Thymus (tissue), 11 donors: ENCODE results near the gene FIG4. TPM values are rescaled to one million over a fixed set of nuclear protein-coding genes. Genes with fewer than 3 reads are reported as not detected.
A peak's percentile ranks its signal among the peaks of the same experiment; 100 is the strongest.

ENCODE experiments used
- DNase-seq, 9 donors: peaks; one replicate each; pipeline ENCODE4 v3.0.0-alpha.2; 2013; ENCODE audit warnings: low spot score in 9 of 9, low read depth in 6 of 9, missing footprints in 1 of 9
- H3K27ac ChIP-seq, 2 donors: one replicate each; pipeline ENCODE4 v1.5.1; 2013; ENCODE audit warnings: control low read depth in 1 of 2, low read depth in 1 of 2, low read length in 1 of 2, mild to moderate bottlenecking in 1 of 2, moderate library complexity in 1 of 2
- H3K27me3 ChIP-seq, 2 donors: one replicate each; pipeline ENCODE4 v1.5.1; 2013; ENCODE audit warnings: low read length in 1 of 2; ENCODE audit not compliant: control insufficient read depth in 2 of 2, insufficient read depth in 1 of 2
- H3K36me3 ChIP-seq, 2 donors: one replicate each; pipeline ENCODE4 v1.5.1; 2013; ENCODE audit warnings: low read length in 1 of 2, mild to moderate bottlenecking in 1 of 2, moderate library complexity in 1 of 2; ENCODE audit not compliant: control insufficient read depth in 2 of 2, insufficient read depth in 2 of 2
- H3K4me1 ChIP-seq, 2 donors: one replicate each; pipeline ENCODE4 v1.5.1; 2013; ENCODE audit warnings: low read length in 2 of 2; ENCODE audit not compliant: control insufficient read depth in 2 of 2, insufficient read depth in 2 of 2
- H3K4me3 ChIP-seq, 2 donors: one replicate each; pipeline ENCODE4 v1.5.1; 2013; ENCODE audit warnings: low read length in 2 of 2, control low read depth in 1 of 2, mild to moderate bottlenecking in 1 of 2
- H3K9me3 ChIP-seq, 2 donors: one replicate each; pipeline ENCODE4 v1.5.1; 2013; ENCODE audit warnings: low read length in 1 of 2, mild to moderate bottlenecking in 1 of 2; ENCODE audit not compliant: control insufficient read depth in 2 of 2, insufficient read depth in 1 of 2
- WGBS: extraction: QIAGEN DNeasy Blood & Tissue Kit; methylation state at CpG from one replicate; pipeline ENCODE4 v1.1.7; 2013; 5-methylcytosine and 5-hydroxymethylcytosine counted together
- polyA plus RNA-seq: library from polyadenylated mRNA; stranded (reverse); fragments of 200-250 nt; gene quantifications from one replicate; pipeline ENCODE4 v1.2.3, GENCODE V29; 2013
- total RNA-seq: library from RNA; stranded (reverse); fragments of 120-200 nt; gene quantifications from one replicate; pipeline ENCODE4 v1.2.4, GENCODE V29; 2013
- donor health status: healthy.

Gene FIG4
- total and polyA plus RNA-seq, 2 donors: 16.7 to 18.9 TPM

DNA sequence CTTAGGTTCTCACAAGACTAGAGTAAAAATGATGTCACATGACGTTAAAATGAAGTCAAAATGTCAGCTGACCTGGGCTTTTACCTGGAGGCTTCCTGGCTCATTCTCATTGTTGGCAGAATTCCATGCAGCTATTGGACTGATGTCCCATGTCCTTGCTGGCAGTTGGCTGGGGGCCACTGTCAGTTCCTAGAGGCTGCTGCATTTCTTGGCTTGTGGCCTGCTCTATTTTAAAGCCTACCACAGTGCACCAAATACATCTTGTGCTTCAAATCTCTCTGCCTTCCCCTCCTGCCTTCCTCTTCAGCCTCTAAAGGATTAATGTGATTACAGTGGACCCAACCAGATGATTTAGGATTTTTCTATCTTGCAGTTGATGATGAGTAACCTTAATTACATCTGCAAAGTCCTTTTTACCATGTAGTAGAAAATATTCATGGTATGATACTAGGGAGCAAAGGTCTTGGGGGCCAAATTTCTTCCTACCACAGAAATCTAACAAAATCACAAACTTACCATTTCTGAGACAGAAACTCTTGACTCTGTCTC, 81.9 kb downstream of the FIG4 start:
- Histone ChIP-seq H3K9me3 (no peaks in the 10 kb centered on the region), H3K36me3 (peaks cover under 1 to 10% of the 10 kb centered on the region in 2 donors), H3K4me1 (no peaks in the 10 kb centered on the region), H3K27me3 (no peaks in the 10 kb centered on the region), H3K4me3 (no peak overlapping the region), H3K27ac (no peak overlapping the region)
- 95% methylated on average over 1 of the region's 1 CpG for WGBS
- no peak for DNase-seq

DNA sequence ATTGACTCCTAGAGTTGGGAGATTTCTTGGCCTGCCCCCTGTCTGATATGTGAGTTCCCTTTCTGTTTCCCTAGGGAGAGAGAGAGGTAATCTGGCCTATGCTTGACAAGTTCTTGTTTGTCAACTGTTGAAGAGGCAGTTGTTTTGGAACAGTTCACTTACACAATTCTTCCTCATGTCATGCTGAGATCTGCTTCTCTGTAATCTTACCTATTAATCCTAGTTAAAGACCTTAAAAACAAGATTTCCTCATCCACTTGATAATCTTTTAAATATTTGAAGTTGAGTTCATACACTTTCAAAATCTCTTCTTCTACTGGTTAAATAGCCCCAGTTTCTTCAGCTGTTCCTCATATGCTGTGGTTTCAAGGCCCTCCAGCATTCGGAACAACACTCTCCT, 89.9 kb downstream of the FIG4 start:
- no peaks in the 10 kb centered on the region for H3K36me3 ChIP-seq
- no peak overlapping the region for H3K27ac ChIP-seq
- WGBS: 96% methylated on average over 1 of the region's 1 CpG
- no peak overlapping the region for H3K4me3 ChIP-seq
- no peaks in the 10 kb centered on the region for H3K4me1 ChIP-seq
- DNase-seq: no peak
- H3K9me3 ChIP-seq: no peaks in the 10 kb centered on the region
- H3K27me3 ChIP-seq: no peaks in the 10 kb centered on the region

DNA sequence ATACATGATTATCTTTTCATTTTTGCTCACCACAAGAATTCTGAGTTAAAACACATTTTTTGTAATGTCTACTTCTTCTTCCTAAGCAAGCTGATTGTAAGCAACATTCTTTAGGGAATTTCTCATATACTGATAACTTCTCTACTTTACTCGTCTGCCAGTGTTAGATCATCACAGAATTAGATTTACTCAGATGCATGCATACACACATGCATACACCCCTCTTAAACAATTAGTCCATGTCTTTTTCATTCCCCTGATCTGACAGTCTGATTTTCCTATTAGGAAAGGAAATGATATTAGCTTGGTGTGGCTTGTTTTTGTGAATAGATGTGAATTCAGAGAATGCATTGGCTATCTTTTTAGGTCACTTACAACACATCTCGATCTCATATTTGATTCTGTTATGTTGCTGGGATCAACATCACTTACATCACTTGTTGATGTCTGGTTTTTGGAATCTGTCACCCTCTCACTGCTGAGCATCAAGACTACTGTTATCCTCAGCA, 91.4 kb downstream of the FIG4 start:
- Histone ChIP-seq H3K4me3 (no peak overlapping the region), H3K27me3 (no peaks in the 10 kb centered on the region), H3K27ac (no peak overlapping the region), H3K36me3 (peaks cover 0 to 5% of the 10 kb centered on the region in 2 donors), H3K9me3 (no peaks in the 10 kb centered on the region), H3K4me1 (no peaks in the 10 kb centered on the region)
- DNase-seq: no peak
- WGBS: 96% methylated on average over 2 of the region's 2 CpGs

DNA sequence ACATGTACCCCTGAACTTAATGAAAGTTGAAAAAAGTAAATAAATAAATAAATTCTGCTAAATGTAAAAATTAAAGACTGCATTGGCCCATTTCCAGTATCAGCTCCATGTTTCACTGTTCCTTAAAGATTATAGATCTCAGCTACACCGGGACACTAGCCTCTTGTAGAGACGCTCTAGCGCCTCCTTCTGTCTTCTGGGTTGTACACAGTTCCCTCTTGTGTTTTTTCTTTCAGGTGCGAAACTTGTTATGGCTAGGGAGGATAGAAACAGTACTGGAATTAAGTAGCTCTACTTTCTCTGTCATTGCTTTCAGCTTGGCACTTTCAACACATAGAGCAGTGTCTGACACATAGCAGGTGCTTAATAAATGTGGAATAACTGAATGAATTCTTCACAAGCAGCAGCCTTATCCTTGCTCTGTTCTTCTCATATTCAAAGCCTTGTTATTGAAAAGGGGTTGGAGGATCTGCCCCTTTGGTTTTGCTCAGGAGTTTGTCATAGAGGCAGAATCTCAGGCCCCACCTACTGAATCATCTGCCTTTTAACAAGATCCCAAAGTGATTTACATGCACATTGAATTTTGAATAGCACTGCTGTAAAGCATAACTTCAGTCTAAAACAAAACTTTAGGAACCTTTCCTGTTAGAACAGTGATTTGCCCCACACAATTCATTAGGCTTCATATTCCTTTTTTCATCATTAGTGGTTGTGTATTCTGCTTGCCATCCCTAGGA, 92.3 kb downstream of the FIG4 start:
- no peak overlapping the region for H3K4me3 ChIP-seq
- peak in 3 of 9 donors; percentile 6 to 37 (median 10) for DNase-seq
- WGBS: 96% methylated on average over 4 of the region's 4 CpGs
- peaks cover 0 to 5% of the 10 kb centered on the region in 2 donors for H3K36me3 ChIP-seq
- no peaks in the 10 kb centered on the region for H3K27me3 ChIP-seq
- no peak overlapping the region for H3K27ac ChIP-seq
- H3K9me3 ChIP-seq: no peaks in the 10 kb centered on the region
- H3K4me1 ChIP-seq: no peaks in the 10 kb centered on the region

DNA sequence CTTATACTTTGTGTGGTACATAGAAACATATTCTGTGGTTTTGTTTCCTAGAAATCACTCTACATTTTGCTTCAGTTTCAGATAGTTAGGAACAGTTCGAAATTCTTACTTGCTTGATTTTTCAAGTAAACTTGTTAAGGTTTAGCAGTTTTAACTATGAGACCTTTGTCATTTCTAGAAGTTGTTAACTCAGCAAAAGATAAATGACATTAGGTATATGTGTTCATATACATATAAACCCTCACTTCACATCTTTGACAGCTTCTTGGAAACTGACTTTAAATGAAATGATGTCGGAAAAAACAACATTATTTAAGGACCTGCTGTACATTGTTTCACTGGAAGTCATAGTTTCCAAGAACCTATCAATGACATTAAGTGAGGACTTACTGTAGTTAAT, 96.2 kb downstream of the FIG4 start:
- Histone ChIP-seq H3K36me3 (peaks cover 3 to 7% of the 10 kb centered on the region in 2 donors), H3K4me3 (no peak overlapping the region), H3K4me1 (no peaks in the 10 kb centered on the region), H3K9me3 (no peaks in the 10 kb centered on the region), H3K27ac (no peak overlapping the region), H3K27me3 (no peaks in the 10 kb centered on the region)
- no peak for DNase-seq
- WGBS: 91% methylated on average over 2 of the region's 2 CpGs

DNA sequence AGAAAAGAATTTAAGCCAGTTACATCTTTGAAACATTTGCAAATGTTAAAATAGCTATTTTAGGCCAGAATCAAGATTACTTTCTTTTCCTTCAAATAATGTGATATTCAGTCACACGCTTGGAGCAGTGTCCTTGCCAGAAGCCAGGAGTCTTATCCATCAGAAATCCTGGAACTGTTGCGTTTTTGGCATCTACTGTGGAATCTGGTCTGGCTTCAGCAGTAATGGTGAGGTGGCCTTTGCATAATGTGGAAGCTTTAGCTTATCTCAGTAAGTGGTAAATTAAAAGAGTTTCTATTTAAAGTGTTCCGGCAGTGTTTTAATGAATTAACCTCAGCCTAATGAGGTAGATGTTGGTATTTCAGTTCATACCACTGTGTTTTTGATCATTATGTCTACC, 97.6 kb downstream of the FIG4 start:
- 99% methylated on average over 3 of the region's 3 CpGs for WGBS

DNA sequence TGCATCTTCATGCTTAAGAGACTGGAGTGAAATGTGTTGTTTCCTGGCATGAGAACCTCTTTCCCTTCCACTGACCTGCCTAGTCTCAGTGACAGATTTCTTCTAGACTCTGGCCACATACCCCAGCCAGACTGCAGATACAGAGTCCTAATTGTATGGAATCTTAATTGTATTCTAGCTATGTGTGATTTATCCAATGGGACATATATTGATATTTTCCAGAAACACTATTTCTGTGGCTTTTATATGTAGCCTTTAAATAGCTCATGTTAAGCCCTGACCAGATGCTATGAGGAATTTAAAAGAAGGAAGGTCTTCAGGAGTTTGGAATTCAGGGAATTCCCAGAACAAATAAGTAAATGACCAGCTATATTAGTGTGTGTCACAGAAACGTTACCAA, 99.0 kb downstream of the FIG4 start:
- WGBS: 90% methylated on average over 1 of the region's 1 CpG
- DNase-seq: no peak
- Histone ChIP-seq H3K36me3 (peaks cover 3 to 11% of the 10 kb centered on the region in 2 donors), H3K4me1 (peaks cover 0 to 6% of the 10 kb centered on the region in 2 donors), H3K27ac (no peak overlapping the region), H3K27me3 (no peaks in the 10 kb centered on the region), H3K4me3 (no peak overlapping the region), H3K9me3 (no peaks in the 10 kb centered on the region)

More for the DNA sequence above, 97.6 kb downstream of the FIG4 start:
- Histone ChIP-seq H3K9me3 (no peaks in the 10 kb centered on the region), H3K27me3 (no peaks in the 10 kb centered on the region), H3K36me3 (peaks cover 3 to 11% of the 10 kb centered on the region in 2 donors), H3K4me1 (no peaks in the 10 kb centered on the region), H3K4me3 (no peak overlapping the region), H3K27ac (no peak overlapping the region)
- DNase-seq: no peak

DNA sequence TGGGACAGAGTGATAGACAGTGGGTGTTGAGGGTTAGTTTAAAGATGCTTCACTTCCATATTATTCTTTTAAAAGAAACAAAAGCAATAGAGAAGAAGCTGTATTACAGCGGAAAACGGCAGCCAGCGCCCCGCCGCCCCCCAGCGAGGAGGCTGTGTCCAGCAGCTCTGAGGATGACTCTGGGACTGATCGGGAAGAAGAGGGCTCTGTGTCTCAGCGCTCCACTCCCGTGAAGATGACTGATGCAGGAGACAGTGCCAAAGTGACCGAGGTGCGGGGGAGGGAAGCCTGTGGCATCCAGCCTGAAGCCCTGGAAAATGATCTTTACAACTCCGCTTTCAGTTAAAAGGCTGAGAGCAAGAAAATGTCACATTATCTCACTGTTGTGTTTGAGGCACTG, 100.2 kb downstream of the FIG4 start:
- WGBS: 96% methylated on average over 12 of the region's 12 CpGs
- Histone ChIP-seq H3K4me3 (no peak overlapping the region), H3K36me3 (peaks cover 3 to 9% of the 10 kb centered on the region in 2 donors), H3K4me1 (peaks cover 0 to 6% of the 10 kb centered on the region in 2 donors), H3K27me3 (no peaks in the 10 kb centered on the region), H3K9me3 (no peaks in the 10 kb centered on the region), H3K27ac (no peak overlapping the region)
- DNase-seq: no peak

DNA sequence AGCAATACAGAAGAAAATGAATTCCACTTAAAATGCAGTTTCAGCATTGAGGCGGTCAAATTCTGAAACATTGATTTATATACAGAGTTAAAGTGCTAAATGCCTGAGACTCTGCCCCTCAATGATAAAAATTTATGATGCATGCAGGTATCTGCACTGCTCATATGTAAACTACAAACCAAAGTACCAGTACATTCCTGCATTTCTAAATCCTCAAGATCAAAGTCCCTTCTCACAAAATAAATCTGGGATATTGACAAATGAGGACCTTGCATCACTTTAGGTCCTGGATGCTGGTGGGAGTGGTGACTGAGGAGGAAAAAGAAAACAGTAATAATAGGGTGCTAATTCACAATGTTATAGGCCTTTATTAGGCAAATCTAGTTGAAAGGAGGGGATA, 101.9 kb downstream of the FIG4 start:
- WGBS: 100% methylated on average over 1 of the region's 1 CpG

More for the DNA sequence above, 101.9 kb downstream of the FIG4 start:
- Histone ChIP-seq H3K36me3 (peaks cover 5 to 10% of the 10 kb centered on the region in 2 donors), H3K27ac (no peak overlapping the region), H3K4me1 (peaks cover 0 to 6% of the 10 kb centered on the region in 2 donors), H3K9me3 (no peaks in the 10 kb centered on the region), H3K4me3 (no peak overlapping the region), H3K27me3 (no peaks in the 10 kb centered on the region)
- DNase-seq: no peak
